Testis (tissue), 3 donors: ENCODE data around the gene NPSR1. TPM values are rescaled to one million over a fixed set of nuclear protein-coding genes. Genes with fewer than 3 reads are reported as not detected.
"Not testable (repeated sequence)": the region's sequence is repeated elsewhere in the genome, so short reads cannot be mapped to it uniquely, and the experiment has no call there.

ENCODE experiments used
- DNase-seq: peaks from one replicate; pipeline ENCODE4 v3.0.0-alpha.2; 2019
- H3K27ac ChIP-seq, 2 donors: fragments of 200-600 bp; sonication (generic); one replicate each; pipeline ENCODE4 v1.5.1; 2019
- H3K27me3 ChIP-seq: fragments of 200-600 bp; sonication (generic); one replicate; pipeline ENCODE4 v1.5.1; 2019
- H3K36me3 ChIP-seq: fragments of 200-600 bp; sonication (generic); one replicate; pipeline ENCODE4 v1.5.1; 2017; ENCODE audit warnings: low read depth; ENCODE audit errors: missing control alignments
- H3K4me1 ChIP-seq: fragments of 200-600 bp; sonication (generic); one replicate; pipeline ENCODE4 v1.5.1; 2019
- H3K4me3 ChIP-seq, 2 donors: fragments of 200-600 bp; sonication (generic); one replicate each; pipeline ENCODE4 v1.5.1; 2017 to 2019
- H3K9me3 ChIP-seq: fragments of 200-600 bp; sonication (generic); one replicate; pipeline ENCODE4 v1.5.1; 2017
- POLR2A ChIP-seq: fragments of 450-650 bp; IDR thresholded peaks from one replicate; pipeline ENCODE4 v1.6.1; 2017; ENCODE audit warnings: antibody characterized with exemption, mild to moderate bottlenecking, moderate library complexity
- WGBS, 2 donors: methylation state at CpG; one replicate each; pipeline ENCODE4 v1.1.5; 2018; 5-methylcytosine and 5-hydroxymethylcytosine counted together
- intact Hi-C: fragments of 100-400 bp; cut with DNase I; formaldehyde crosslinking; loops from one replicate; pipeline ENCODE4 v1.15.1; 2023; ENCODE audit warnings: low total_unique reads
- polyA plus RNA-seq: library from polyadenylated mRNA; stranded (reverse); fragments of 350-450 nt; fragmentation: Illumina TruSeq; extraction: RNeasy Lipid Tissue Mini Kit (QIAGEN cat#74804); gene quantifications from one replicate; pipeline ENCODE4 v1.2.3, GENCODE V29; 2014; ENCODE audit warnings: low read depth, low replicate concordance; ENCODE audit not compliant: insufficient read depth
- total RNA-seq, 2 donors: library from RNA; depleted of rRNA; stranded (reverse); fragments of >200 nt; gene quantifications; one replicate each; pipeline ENCODE4 v1.2.3, GENCODE V29; 2016
- TF ChIP-seq, protein P1 (sequence below), 3 experiments: fragments of 450-650 bp in 2 of 3; fragments of 200-600 bp in 1 of 3; sonication (generic) in 1 of 3; IDR thresholded peaks; one replicate each; pipeline ENCODE4 v1.5.1; 2016 to 2019; ENCODE audit warnings: antibody characterized with exemption in 3 of 3, mild to moderate bottlenecking in 2 of 3, moderate library complexity in 1 of 3

The NPSR1 gene
- total and polyA plus RNA-seq, 3 donors from 2014 or later: 0.25 to 0.54 TPM; not detected in 1

DNA sequence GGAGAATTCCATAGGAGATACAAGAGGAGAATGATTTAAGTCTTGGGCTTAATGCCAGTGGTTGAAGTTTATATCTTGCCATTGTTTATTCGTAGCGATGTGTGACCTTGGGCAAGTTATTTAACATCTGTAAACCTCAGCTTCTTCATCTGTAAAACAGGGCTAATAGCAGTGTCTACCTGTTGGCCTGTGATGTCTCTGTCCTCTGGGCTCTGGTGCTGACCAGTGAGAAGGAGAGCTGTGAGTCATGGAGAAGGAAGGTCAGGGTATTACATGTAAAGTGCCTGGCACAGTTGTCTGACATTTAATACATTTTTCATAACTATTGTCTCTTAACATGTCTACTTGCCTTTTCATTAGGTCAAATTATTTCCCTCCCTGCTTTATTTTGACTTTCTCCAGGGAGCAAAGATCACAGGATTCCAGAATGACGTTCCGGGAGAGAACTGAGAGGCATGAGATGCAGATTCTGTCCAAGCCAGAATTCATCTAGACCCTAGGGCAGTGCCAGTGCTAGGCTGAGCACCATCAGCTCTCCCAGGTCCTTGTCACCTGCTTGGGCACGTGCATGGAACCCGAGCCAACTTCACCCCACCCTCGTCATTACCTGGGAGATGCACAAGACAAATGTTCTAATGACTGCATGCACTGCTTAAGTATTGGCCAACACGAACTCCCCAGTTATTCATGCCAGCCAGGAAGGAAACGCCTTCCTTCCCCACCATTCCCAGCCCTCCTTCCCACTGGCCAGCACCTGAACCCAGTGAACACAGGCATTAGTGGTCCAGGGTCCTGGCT, 191.3 kb downstream of the NPSR1 start:
- WGBS, 2 donors: 72% methylated on average over 9 of the region's 9 CpGs
- no peak for DNase-seq
- Histone ChIP-seq H3K36me3 (no peaks in the 10 kb centered on the region), H3K9me3 (no peaks in the 10 kb centered on the region), H3K4me3 (no peak overlapping the region), H3K4me1 (no peaks in the 10 kb centered on the region), H3K27ac (no peak overlapping the region), H3K27me3 (no peaks in the 10 kb centered on the region)
- TF ChIP-seq POLR2A: no peak
- TF ChIP-seq, protein P1, sequence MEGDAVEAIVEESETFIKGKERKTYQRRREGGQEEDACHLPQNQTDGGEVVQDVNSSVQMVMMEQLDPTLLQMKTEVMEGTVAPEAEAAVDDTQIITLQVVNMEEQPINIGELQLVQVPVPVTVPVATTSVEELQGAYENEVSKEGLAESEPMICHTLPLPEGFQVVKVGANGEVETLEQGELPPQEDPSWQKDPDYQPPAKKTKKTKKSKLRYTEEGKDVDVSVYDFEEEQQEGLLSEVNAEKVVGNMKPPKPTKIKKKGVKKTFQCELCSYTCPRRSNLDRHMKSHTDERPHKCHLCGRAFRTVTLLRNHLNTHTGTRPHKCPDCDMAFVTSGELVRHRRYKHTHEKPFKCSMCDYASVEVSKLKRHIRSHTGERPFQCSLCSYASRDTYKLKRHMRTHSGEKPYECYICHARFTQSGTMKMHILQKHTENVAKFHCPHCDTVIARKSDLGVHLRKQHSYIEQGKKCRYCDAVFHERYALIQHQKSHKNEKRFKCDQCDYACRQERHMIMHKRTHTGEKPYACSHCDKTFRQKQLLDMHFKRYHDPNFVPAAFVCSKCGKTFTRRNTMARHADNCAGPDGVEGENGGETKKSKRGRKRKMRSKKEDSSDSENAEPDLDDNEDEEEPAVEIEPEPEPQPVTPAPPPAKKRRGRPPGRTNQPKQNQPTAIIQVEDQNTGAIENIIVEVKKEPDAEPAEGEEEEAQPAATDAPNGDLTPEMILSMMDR (IDR thresholded peaks at IDR 0.05): no peak
- intact Hi-C loops: no loop called here

DNA sequence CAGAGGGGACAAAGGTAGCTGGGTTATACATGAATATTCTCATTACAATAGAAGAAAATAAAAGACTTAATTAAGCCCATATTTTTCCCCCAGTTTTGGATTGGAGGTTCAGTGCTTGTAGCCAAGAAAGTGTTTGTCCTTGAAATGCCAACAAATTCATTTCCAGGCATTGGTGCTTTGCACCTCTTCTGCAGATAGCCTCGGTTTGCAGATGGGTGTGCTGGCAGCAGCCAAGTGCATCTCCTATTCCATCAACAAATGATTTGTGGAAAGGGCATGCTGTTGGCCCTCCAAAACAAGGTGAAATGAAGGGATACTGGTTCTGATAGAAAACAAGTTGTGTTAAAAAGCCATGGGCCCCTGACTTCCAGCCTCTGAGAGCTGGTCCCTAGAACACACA, 192.0 kb downstream of the NPSR1 start:
- no peaks in the 10 kb centered on the region for H3K27me3 ChIP-seq
- whole genome bisulfite sequencing, 2 donors: 33 to 37% methylated on average over 1 of the region's 1 CpG
- no peaks in the 10 kb centered on the region for H3K36me3 ChIP-seq
- no peaks in the 10 kb centered on the region for H3K9me3 ChIP-seq
- TF ChIP-seq, protein P1 (IDR thresholded peaks at IDR 0.05): no peak
- no peak for TF ChIP-seq POLR2A
- no peak for DNase-seq
- H3K27ac ChIP-seq: no peak overlapping the region
- intact Hi-C loops: no loop called here
- no peaks in the 10 kb centered on the region for H3K4me1 ChIP-seq
- H3K4me3 ChIP-seq: no peak overlapping the region

DNA sequence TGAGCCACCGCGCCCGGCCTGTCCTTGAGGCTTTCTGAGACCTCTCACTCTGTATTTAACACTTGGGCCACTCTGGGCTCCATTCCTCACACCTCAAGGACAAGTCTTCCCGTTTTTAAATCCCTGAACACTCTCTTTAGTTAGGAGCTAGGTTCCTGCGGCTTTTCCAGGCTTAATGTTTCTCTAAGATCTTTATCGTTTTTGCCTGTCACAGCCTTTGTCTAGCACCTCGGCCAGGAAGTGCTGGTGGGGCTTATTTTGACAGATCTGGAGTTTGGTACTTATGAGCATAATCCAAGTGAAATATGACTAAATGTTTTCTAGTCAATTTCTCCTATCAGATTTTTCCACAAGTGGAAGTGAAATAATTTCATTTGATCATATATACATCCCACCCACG, 192.7 kb downstream of the NPSR1 start:
- Histone ChIP-seq H3K4me1 (no peaks in the 10 kb centered on the region), H3K27ac (no peak overlapping the region), H3K27me3 (no peaks in the 10 kb centered on the region), H3K36me3 (no peaks in the 10 kb centered on the region), H3K9me3 (no peaks in the 10 kb centered on the region), H3K4me3 (no peak overlapping the region)
- intact Hi-C loops: no loop called here
- 75 to 86% methylated on average over 8 of the region's 8 CpGs for WGBS, 2 donors
- no peak for TF ChIP-seq POLR2A
- TF ChIP-seq, protein P1 (IDR thresholded peaks at IDR 0.05): no peak
- DNase-seq: no peak

DNA sequence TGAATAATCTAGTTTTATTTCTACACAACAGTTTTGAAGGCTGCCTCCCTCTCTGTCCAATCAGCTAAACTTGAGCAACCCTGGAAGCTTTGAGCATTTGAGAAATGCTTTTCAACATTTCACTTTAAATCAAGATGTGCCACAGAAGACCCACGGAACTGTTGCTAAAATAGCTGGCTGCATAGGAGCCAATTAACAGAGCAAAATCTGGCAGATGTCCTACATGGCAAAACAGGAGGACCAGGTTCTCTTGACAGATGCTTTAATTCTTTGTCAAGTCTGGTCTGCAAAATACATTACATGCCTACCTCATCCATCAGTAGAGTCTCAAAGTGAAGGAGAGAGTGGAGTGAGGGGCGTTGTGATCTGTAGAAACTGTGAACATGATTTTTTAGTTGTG, 193.4 kb downstream of the NPSR1 start:
- TF ChIP-seq, protein P1 (IDR thresholded peaks at IDR 0.05): no peak
- no peak for TF ChIP-seq POLR2A
- no peaks in the 10 kb centered on the region for H3K36me3 ChIP-seq
- 34 to 51% methylated on average over 2 of the region's 2 CpGs for WGBS, 2 donors
- no peaks in the 10 kb centered on the region for H3K27me3 ChIP-seq
- no peak for DNase-seq
- no peaks in the 10 kb centered on the region for H3K4me1 ChIP-seq
- no peak overlapping the region for H3K4me3 ChIP-seq
- H3K27ac ChIP-seq: no peak overlapping the region
- intact Hi-C loops: no loop called here
- H3K9me3 ChIP-seq: no peaks in the 10 kb centered on the region

DNA sequence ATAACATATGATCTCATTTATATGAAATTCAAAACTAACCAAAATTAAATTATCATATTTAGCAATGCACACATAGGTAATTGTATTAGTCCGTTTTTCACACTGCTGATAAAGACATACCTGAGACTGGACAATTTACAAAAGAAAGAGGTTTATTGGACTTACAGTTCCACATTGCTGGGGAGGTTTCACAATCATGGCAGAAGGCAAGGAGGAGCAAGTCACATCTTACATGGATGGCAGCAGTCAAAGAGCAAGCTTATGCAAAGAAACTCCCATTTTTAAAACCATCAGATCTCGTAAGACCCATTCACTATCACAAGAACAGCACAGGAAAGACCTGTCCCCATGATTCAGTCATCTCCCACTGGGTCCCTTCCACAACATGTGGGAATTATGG, 200.4 kb downstream of the NPSR1 start:
- intact Hi-C loops, DNase-seq, H3K4me1 ChIP-seq, H3K9me3 ChIP-seq, H3K36me3 ChIP-seq, H3K4me3 ChIP-seq, H3K27me3 ChIP-seq, H3K27ac ChIP-seq: not testable (repeated sequence)
- WGBS, 2 donors: 73 to 78% methylated on average over 2 of the region's 2 CpGs

DNA sequence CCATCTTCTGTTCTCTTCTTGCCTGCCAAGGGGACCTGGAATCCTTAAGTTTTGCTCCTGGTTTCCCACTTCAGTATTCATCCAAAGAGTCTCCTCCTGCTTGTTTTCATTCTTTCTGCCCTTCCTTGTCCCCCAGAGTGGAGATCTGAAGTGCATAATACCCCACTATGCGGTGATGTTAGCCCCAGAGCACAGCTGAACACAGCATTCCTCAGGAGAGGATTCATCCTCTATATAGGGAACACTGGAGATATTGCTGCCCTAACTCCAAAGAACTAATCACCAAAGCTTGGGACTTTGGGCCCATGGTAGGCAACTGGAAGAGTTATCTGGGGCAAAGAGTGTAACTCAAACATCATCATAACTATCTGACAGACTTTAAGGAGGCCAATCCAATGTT, 201.3 kb downstream of the NPSR1 start:
- H3K9me3 ChIP-seq, H3K27ac ChIP-seq, H3K27me3 ChIP-seq, H3K4me1 ChIP-seq, H3K36me3 ChIP-seq, H3K4me3 ChIP-seq, intact Hi-C loops, DNase-seq: not testable (repeated sequence)
- 83 to 94% methylated on average over 1 of the region's 1 CpG for WGBS, 2 donors

DNA sequence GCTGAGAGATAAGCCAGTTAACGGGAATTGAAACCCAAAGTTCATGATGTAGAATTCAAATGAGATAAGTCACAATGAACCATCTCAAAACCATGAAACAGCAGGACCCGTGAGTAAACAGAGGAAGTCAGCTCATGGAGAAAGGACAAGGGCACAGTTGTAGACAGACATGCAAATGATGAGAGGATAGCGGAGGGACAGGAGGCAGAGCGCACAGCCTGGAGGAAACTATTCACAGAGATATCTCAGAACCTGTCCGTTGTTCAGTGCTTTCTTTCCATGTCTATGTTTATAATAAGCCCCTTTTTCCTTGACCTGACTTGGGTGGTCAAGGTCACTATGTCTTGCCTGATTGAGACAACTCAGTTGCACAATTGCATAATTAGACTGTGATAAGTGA, 208.2 kb downstream of the NPSR1 start:
- H3K36me3 ChIP-seq, intact Hi-C loops, H3K27ac ChIP-seq, H3K27me3 ChIP-seq, H3K4me1 ChIP-seq, H3K9me3 ChIP-seq, H3K4me3 ChIP-seq, DNase-seq: not testable (repeated sequence)
- 89 to 100% methylated on average over 1 to 5 of the region's 5 CpGs for WGBS, 2 donors

DNA sequence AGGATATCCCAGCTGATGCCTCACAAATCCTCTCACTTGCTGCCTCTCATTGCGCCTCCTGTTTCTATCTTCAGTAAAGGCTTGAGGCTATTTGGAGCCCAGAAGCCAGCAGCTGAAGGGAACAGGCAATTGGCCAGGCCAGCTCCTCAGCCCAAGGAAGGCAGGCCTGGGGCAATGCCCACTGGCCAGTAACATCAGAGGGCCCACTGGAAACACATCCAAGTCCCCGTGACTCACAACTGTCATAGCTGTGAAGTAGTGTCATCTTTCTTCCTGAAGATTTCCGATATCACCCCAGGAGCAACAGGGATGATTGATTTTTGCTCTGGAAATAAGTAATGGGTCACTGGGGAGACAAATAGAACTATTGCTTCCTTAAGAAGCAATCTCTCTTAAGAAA, 209.3 kb downstream of the NPSR1 start:
- DNase-seq, H3K4me1 ChIP-seq, H3K27ac ChIP-seq, H3K27me3 ChIP-seq, intact Hi-C loops, H3K36me3 ChIP-seq, H3K9me3 ChIP-seq, H3K4me3 ChIP-seq: not testable (repeated sequence)
- WGBS, 2 donors: 91 to 95% methylated on average over 3 of the region's 3 CpGs
